HG03280 (cell line): ENCODE data around the gene MPL.
A peak's percentile ranks its signal among the peaks of the same experiment; 100 is the strongest.

Source experiments
- ATAC-seq: cut with Tn5 transposase; IDR thresholded peaks from one replicate; pipeline ENCODE4 v1.9.1; 2021; ENCODE audit warnings: mild to moderate bottlenecking, moderate library complexity; ENCODE audit not compliant: unreplicated experiment

Gene MPL

DNA sequence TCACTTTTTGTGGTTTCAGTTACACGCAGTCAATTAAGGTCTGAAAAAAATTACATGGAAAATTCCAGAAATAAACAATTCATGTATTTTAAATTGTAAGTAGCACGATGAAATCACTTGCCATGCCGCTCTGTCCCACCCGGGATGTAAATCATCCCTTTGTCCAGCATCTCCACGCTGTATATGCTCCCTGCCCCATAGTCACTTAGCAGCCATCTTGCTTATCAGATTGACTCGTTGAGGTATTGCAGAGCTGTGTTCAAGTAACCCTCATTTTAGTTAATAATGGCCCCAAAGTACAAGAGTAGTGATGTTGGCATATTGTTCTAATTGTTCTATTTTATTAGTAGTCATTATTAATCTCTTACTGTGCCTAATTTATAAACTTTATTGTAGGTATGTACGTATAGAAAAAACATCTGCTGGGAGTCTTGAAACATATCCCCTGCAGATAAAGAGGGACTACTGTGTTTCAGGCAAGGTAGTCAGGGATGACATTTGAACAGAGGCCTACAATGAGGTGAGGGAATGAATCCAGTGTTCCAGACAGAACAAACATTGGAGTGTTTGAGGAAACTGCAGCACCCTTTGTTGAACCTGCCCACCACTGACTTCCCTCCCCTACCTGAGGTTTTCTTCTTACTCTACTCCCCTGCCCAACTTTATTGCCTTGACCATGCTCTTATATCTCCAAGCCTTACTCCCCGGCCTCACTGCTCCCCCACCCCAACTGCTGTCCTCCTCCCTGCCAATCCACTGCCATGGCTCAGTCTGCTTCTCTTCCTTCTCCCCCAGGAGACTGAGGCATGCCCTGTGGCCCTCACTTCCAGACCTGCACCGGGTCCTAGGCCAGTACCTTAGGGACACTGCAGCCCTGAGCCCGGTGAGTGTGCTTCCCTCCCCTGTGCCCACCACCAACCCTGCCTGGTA, 14.1 kb downstream of the MPL start:
- ATAC-seq = no peak

- no peak for ATAC-seq
Measured at GRCh38 chr1:43352351-43352705, 14.7 kb downstream of the MPL start.

GRCh38 chr1:43352881-43353280, 15.3 kb downstream of the MPL start:
- ATAC-seq = no peak

DNA sequence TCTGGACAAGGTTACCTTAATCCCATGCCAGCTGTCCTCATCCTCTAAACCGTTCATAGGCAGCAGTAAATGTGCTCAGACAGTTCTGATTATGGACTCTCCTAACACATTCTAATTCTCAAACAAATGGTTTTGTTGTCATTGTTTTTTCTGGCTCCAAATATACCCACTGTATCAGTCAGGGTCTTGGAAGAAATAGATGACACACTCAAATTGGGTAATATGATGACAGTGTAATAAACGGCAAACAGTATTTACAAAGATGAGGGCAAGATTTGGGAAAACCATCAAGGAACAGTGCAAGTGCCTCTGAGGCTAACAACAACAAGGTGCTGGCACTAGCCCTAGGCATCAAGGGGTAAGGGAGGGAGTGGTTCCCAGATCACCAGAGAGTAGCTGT, 16.9 kb downstream of the MPL start:
- no peak for ATAC-seq

GRCh38 chr1:43354936-43355335, 17.3 kb downstream of the MPL start:
- ATAC-seq = no peak

- ATAC-seq = no peak
Measured at GRCh38 chr1:43357251-43357650, 19.6 kb downstream of the MPL start.

DNA sequence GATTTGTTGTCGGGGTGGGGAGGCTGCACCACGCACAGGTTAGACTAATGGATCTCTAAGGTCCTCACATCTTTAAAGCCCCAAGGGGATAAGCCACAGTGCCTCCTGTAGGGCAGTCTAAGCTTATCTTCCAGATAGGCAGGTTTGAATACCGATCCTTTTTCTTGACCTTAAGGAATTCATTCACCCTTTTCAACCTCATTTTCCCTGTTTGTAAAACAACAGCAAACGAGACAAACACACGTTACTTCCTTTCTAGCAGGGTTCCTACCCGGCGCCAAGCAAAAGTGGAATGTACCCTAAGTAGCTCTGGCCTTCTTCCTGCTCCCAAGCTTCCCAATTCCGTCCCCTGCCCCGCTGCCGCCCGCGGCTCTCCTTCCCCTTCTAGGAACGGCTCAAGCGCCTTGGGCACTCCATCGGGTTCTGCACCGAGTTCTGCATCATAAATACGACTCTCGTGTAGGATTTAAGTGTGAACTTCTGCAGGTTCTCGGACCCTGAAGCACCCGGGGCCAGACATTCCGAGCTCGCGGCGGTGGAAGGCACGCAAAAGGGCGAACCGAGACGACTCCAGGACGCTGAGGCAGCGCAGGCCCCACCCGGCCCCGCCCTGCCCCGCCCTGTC, 20.6 kb downstream of the MPL start:
- peak; percentile 6 for ATAC-seq

GRCh38 chr1:43358746-43359693, 21.4 kb downstream of the MPL start, which contains the start of gene CDC20:
TSS of gene CDC20 (plus strand) at chr1:43358981. CDS start at chr1:43359216, 235 bp downstream.
- peak; percentile 94 for ATAC-seq

DNA sequence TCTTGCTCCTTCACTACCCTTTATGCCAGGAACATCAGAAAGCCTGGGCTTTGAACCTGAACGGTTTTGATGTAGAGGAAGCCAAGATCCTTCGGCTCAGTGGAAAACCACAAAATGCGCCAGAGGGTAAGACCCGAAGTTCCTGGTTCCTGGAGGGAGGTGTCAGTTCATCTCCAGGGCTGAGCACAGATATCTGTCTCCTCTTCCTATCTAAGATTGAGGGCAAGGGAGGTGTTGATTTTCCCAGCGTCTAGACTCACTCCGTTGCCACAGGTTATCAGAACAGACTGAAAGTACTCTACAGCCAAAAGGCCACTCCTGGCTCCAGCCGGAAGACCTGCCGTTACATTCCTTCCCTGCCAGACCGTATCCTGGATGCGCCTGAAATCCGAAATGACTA, 22.1 kb downstream of the MPL start:
- ATAC-seq = no peak

GRCh38 chr1:43360616-43361015, 23.0 kb downstream of the MPL start:
- no peak for ATAC-seq

DNA sequence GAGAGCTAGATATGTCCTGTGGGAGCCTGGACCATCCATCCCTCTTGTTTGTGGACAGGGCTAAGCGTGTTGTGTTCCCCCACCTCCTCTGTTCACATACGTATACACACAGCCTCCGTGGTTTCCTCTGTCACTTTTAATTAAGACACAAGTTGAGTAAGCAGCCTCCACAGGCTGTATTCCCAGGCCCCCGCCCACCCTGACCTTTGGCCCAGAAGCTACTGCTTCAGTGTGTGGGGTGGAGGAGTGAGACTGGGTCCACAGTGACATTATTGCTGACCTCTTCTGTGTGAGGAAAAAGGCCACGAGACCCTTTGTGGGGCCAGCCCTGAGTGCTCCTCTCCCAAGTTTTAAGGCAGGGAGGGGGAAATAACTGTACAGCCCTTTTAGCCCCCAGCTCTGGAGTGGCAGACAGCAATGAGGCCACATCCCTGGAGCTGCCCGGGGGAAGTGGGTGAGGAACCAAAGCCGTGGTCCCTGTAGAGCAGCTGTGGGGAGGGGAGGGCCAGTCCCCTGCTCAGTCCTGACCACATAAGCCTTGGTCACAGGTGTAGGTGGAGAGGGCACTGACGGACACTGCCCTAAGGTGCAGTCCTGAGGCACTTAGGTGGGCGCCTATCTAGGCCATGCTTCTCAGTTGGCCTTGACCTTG, 25.8 kb downstream of the MPL start:
- no peak for ATAC-seq

DNA sequence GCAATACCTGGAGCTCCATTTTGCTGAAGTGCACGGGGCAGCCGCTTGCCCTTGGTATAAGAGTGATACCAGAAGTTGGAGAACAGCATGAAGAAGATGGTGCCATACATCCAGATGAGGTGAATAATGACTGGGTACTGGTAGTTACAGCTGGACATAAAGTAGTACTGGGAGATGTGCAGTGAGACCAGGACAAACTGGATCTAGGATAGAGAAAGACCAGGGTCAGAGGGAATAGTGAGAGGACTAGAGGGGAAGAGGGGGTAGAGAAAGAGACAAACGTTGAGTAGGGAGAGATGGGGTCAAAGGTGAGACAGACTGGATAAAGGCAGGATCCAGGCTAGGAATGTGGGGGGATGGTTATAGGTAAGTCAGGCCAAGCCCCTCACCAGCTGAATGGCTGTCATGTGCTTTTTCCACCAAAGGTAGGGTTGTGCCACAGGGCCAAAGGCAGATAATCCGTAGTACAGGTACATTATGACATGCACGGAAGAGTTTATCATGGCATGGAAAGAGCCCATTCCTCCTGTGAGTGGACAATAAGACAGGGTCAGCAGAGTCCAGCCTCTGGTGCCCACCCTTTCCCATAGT, 26.4 kb downstream of the MPL start:
- ATAC-seq = no peak

- ATAC-seq = no peak
Measured at GRCh38 chr1:43365678-43366077, 28.1 kb downstream of the MPL start.

DNA sequence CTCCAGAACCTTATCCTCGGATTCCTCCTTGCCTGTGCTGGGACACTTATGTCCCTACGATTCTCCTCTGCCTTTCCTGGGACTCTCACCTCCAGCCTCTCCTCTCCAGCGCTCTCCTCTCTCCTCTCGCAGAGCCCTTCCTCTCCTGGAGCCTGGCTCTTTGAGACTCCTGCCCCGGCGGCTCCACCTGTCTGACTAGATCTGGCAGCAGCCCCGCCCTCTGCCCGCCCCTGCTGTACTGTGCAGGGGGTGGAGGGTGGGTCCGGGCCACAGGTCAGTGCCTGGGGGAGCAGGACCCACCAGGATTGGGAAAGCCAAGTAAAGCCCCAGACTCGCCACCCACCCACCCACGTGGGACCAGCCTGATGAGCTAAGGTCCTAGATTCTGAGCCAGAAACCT, 28.6 kb downstream of the MPL start:
- ATAC-seq = no peak

GRCh38 chr1:43366601-43367025, 29.0 kb downstream of the MPL start:
- ATAC-seq = no peak

GRCh38 chr1:43367026-43367903, 29.6 kb downstream of the MPL start:
- peak; percentile 42 for ATAC-seq

DNA sequence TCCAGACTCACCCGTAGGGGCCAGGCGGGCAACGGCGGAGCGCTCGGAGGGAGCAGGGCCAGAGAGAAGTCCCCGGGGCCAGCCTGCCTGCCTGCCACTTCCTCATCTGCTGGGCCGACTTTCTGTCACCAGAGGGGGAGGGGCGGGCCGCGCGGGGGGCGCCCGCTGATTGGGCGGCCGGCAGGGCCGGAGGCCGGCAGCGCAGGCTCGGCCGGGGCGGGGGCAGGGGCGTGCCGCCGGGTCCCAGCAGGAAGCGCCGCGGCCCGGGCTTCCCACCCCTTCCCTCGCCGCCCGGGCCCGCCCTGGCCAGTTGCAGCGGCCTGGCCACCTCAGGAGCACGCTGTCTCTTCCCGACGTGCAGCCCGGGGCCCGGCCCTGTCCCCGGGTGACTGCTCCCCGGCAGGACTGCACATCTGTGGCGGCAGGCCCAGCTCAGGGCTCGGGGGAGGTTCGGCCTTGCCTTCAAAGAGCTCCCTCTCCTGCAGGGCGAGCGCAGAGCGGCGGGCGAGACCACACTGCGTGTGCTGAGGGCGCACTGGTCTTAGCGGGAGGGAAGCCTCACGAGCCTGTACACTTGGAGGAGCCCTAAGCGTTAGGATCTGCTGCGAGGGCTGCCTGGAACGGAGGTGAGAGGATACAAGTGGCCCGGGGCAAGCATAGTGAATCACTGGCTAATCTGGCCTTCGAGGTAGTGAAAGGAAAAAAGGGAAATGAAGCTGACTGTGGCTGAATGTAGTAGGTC, 30.5 kb downstream of the MPL start, which contains the start of gene ELOVL1:
TSS of gene ELOVL1 (minus strand) at position 108 of the 742 bp plus-strand sequence. CDS start 2,402 bp downstream, outside the sequence.
- ATAC-seq = peak; percentile 83

DNA sequence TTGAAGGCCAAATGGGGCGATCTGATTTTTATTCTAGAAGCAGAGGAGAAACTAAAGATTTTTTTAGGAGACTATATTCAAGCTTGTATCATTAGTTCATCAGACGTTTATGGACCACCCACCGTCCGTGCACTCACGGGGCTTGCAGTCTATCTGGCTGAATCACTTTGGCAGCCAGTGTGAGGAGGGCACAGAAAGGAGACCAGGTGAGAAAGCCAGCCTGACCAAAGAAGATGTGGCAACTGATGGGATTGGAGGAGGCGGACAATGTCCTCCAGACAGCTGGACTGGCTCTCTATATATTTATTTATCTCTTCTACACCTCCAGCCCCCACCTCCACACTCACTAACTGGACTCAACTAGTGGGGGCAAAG, 31.0 kb downstream of the MPL start:
- ATAC-seq = no peak
